Liver (tissue), 3 donors: Measurements from ENCODE around the gene TARDBP.

Experiments used
- ATF3 ChIP-seq: IDR thresholded peaks from 2 replicates; pipeline ENCODE4 v1.6.1; 2016; ENCODE audit warnings: antibody characterized with exemption
- CTCF ChIP-seq: fragments of 150-350 bp; IDR thresholded peaks from 2 replicates; pipeline ENCODE4 v1.5.1; 2017; ENCODE audit warnings: improper control_type of control experiment, low read depth, low read length; ENCODE audit not compliant: missing input control
- EGR1 ChIP-seq, 2 donors: IDR thresholded peaks; 2 replicates each; pipeline ENCODE4 v1.6.1; 2016 to 2018; ENCODE audit warnings: antibody characterized with exemption in 2 of 2, low read depth in 2 of 2
- FOXA1 ChIP-seq: IDR thresholded peaks from 2 replicates; pipeline ENCODE4 v1.6.1; 2016; ENCODE audit warnings: antibody characterized with exemption
- FOXA2 ChIP-seq: IDR thresholded peaks from 2 replicates; pipeline ENCODE4 v1.6.1; 2016; ENCODE audit warnings: antibody characterized with exemption
- HNF4A ChIP-seq, 2 donors: conservative IDR thresholded peaks; 2 replicates each; pipeline ENCODE4 v1.6.1; 2016; ENCODE audit warnings: antibody characterized with exemption in 2 of 2, mild to moderate bottlenecking in 2 of 2
- JUND ChIP-seq, 2 donors: IDR thresholded peaks; 2 replicates each; pipeline ENCODE4 v1.6.1; 2016; ENCODE audit warnings: antibody characterized with exemption in 2 of 2
- RAD21 ChIP-seq, 2 donors: IDR thresholded peaks; 2 replicates each; pipeline ENCODE4 v1.6.1; 2016; ENCODE audit warnings: antibody characterized with exemption in 2 of 2, mild to moderate bottlenecking in 2 of 2
- REST ChIP-seq: IDR thresholded peaks from 2 replicates; pipeline ENCODE4 v1.6.1; 2016; ENCODE audit warnings: antibody characterized with exemption, mild to moderate bottlenecking
- RXRA ChIP-seq, 2 donors: IDR thresholded peaks; 2 replicates each; pipeline ENCODE4 v1.6.1; 2017 to 2018; ENCODE audit warnings: antibody characterized with exemption in 2 of 2, mild to moderate bottlenecking in 1 of 2
- TAF1 ChIP-seq: conservative IDR thresholded peaks from 2 replicates; pipeline ENCODE4 v1.6.1; 2016; ENCODE audit warnings: antibody characterized with exemption, mild to moderate bottlenecking
- YY1 ChIP-seq: IDR thresholded peaks from 2 replicates; pipeline ENCODE4 v1.6.1; 2016; ENCODE audit warnings: antibody characterized with exemption, mild to moderate bottlenecking
- TF ChIP-seq, protein P1 (sequence below): IDR thresholded peaks from 2 replicates; pipeline ENCODE4 v1.6.1; 2016; ENCODE audit warnings: antibody characterized with exemption
- donor health status: healthy.
- donor health status: healthy.

DNA sequence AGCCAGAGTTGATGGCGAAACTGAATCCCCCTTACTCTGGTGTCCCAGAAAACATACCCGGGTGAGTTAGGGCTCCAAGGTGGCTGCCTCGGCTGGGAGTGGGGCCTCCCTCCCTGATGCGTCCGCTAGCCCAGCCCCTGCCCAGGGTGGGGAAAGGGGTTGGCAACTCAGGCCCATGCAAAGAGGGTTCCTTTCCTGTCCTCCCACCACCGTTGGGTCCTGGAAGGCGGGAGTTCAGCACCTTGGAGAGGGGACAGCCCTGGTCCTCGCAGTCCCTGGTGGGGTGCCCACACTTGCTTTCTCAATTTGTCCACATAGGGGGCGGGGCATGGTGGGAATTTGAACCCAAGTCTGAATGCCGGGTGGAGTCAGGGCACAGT lies 41.3 kb downstream of the TARDBP start:
- TF ChIP-seq CTCF, result no peak
- no peak for TF ChIP-seq ATF3
- no peak for TF ChIP-seq YY1
- TF ChIP-seq, protein P1, sequence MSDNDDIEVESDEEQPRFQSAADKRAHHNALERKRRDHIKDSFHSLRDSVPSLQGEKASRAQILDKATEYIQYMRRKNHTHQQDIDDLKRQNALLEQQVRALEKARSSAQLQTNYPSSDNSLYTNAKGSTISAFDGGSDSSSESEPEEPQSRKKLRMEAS, result no peak
- TF ChIP-seq FOXA2, result no peak
- TF ChIP-seq TAF1, result no peak
- peak in 1 of 2 donors; percentile 44 for TF ChIP-seq HNF4A (conservative IDR thresholded peaks at IDR 0.05)
- peak; percentile 98 for TF ChIP-seq REST
- no peak for TF ChIP-seq RAD21 (IDR thresholded peaks at IDR 0.05)
- no peak for TF ChIP-seq RXRA (IDR thresholded peaks at IDR 0.05)
- TF ChIP-seq JUND (IDR thresholded peaks at IDR 0.05), result no peak
- no peak for TF ChIP-seq EGR1 (IDR thresholded peaks at IDR 0.05; ENCODE audit: low read depth in 2 of 2)
- no peak for TF ChIP-seq FOXA1
